HG03280 (cell line): ENCODE data around the gene DOCK10.

Source experiments
- ATAC-seq: cut with Tn5 transposase; IDR thresholded peaks from one replicate; pipeline ENCODE4 v1.9.1; 2021; ENCODE audit warnings: mild to moderate bottlenecking, moderate library complexity; ENCODE audit not compliant: unreplicated experiment

The DOCK10 gene

GRCh38 chr2:224885291-224885690 is 157.0 kb downstream of the DOCK10 start:
- no peak for ATAC-seq

- ATAC-seq = no peak
Observed at GRCh38 chr2:224884188-224884587, 158.1 kb downstream of the DOCK10 start.

- no peak for ATAC-seq
Observed at GRCh38 chr2:224883700-224884099, 158.6 kb downstream of the DOCK10 start.

GRCh38 chr2:224883172-224883516 is 159.1 kb downstream of the DOCK10 start:
- ATAC-seq = no peak

GRCh38 chr2:224882291-224883171 is 159.7 kb downstream of the DOCK10 start:
- ATAC-seq = no peak

GRCh38 chr2:224881846-224882245 is 160.4 kb downstream of the DOCK10 start:
- no peak for ATAC-seq

- ATAC-seq = no peak
Observed at GRCh38 chr2:224876522-224876921, 165.7 kb downstream of the DOCK10 start.

- no peak for ATAC-seq
Observed at GRCh38 chr2:224875841-224876240, 166.4 kb downstream of the DOCK10 start.

GRCh38 chr2:224875153-224875552 is 167.1 kb downstream of the DOCK10 start:
- no peak for ATAC-seq

GRCh38 chr2:224871813-224872212 is 170.5 kb downstream of the DOCK10 start:
- no peak for ATAC-seq

GRCh38 chr2:224870341-224870740 is 171.9 kb downstream of the DOCK10 start:
- ATAC-seq = no peak

- no peak for ATAC-seq
Observed at GRCh38 chr2:224869601-224870233, 172.6 kb downstream of the DOCK10 start.

- ATAC-seq = no peak
Observed at GRCh38 chr2:224865016-224865415, 177.3 kb downstream of the DOCK10 start.

- ATAC-seq = no peak
Observed at GRCh38 chr2:224861266-224861665, 181.0 kb downstream of the DOCK10 start.

- no peak for ATAC-seq
Observed at GRCh38 chr2:224860786-224861185, 181.5 kb downstream of the DOCK10 start.

GRCh38 chr2:224851811-224852210 is 190.5 kb downstream of the DOCK10 start:
- ATAC-seq = no peak

GRCh38 chr2:224850081-224850480 is 192.2 kb downstream of the DOCK10 start:
- no peak for ATAC-seq

- ATAC-seq = no peak
Observed at GRCh38 chr2:224849264-224849663, 193.0 kb downstream of the DOCK10 start.

GRCh38 chr2:224847961-224848850 is 194.1 kb downstream of the DOCK10 start:
- no peak for ATAC-seq

- no peak for ATAC-seq
Observed at GRCh38 chr2:224847381-224847780, 194.9 kb downstream of the DOCK10 start.

- ATAC-seq = no peak
Observed at GRCh38 chr2:224846686-224847085, 195.6 kb downstream of the DOCK10 start.
